ENCODE measurements around the gene KRTAP5-6.

- TF ChIP-seq, protein P1, sequence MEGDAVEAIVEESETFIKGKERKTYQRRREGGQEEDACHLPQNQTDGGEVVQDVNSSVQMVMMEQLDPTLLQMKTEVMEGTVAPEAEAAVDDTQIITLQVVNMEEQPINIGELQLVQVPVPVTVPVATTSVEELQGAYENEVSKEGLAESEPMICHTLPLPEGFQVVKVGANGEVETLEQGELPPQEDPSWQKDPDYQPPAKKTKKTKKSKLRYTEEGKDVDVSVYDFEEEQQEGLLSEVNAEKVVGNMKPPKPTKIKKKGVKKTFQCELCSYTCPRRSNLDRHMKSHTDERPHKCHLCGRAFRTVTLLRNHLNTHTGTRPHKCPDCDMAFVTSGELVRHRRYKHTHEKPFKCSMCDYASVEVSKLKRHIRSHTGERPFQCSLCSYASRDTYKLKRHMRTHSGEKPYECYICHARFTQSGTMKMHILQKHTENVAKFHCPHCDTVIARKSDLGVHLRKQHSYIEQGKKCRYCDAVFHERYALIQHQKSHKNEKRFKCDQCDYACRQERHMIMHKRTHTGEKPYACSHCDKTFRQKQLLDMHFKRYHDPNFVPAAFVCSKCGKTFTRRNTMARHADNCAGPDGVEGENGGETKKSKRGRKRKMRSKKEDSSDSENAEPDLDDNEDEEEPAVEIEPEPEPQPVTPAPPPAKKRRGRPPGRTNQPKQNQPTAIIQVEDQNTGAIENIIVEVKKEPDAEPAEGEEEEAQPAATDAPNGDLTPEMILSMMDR (IDR thresholded peaks at IDR 0.05; ENCODE audit: low read depth, low read length): no peak
- TF ChIP-seq MYC (IDR thresholded peaks at IDR 0.05; ENCODE audit: low read depth, low read length) (no peak), POLR2A (IDR thresholded peaks at IDR 0.05; ENCODE audit: extremely low read depth, insufficient read length) (no peak)
Measured at GRCh38 chr11:1676229-1676740, 20.7 kb upstream of the KRTAP5-6 start.
